B cell (primary cell): ENCODE measurements around the gene PDE6H. TPM values are rescaled to one million over a fixed set of nuclear protein-coding genes. Genes with fewer than 3 reads are reported as not detected.

Experiments used
- ATAC-seq: fragments of 200-7000 bp; cut with Tn5 transposase; one replicate; pipeline ENCODE4 v1.10.0; 2021; ENCODE audit warnings: low read depth, mild to moderate bottlenecking, moderate number of reproducible peaks, moderate library complexity
- CTCF ChIA-PET: fragments of 350-600 bp; sonication (Branson Sonifier 250); formaldehyde crosslinking; loops from one replicate; lab custom pipeline; 2021; ENCODE audit warnings: antibody characterized with exemption, inconsistent platforms; lab: Charles Lee
- POLR2A ChIA-PET: fragments of 350-600 bp; sonication (Branson Sonifier 250); formaldehyde crosslinking; loops from one replicate; lab custom pipeline; 2021; ENCODE audit warnings: antibody characterized with exemption; lab: Charles Lee
- DNase-seq: peaks from one replicate; pipeline ENCODE4 v3.0.0; 2013
- H2AFZ ChIP-seq: 2 replicates; pipeline ENCODE4 v1.6.1; 2012; ENCODE audit warnings: mild to moderate bottlenecking, low read depth, low read length; ENCODE audit not compliant: insufficient read depth, poor library complexity, severe bottlenecking
- H3K27ac ChIP-seq, 2 donors: 1 replicate in 1 of 2; 2 replicates in 1 of 2; pipeline ENCODE4 v1.5.1; 2012 to 2013; ENCODE audit warnings: low read length in 2 of 2, mild to moderate bottlenecking in 2 of 2, moderate library complexity in 1 of 2
- H3K27me3 ChIP-seq, 4 experiments: fragments of 200-600 bp in 1 of 4; sonication (generic) in 1 of 4; replicated peaks in 1 of 4; 1 replicate in 2 of 4; 2 replicates in 2 of 4; pipeline versions ENCODE4 v1.6.1 to v1.7.0; 2013 to 2016; ENCODE audit warnings: low read length in 3 of 4, mild to moderate bottlenecking in 2 of 4, mixed read lengths in 1 of 4, moderate library complexity in 1 of 4; ENCODE audit not compliant: insufficient read depth in 4 of 4, control insufficient read depth in 3 of 4; ENCODE audit errors: control extremely low read depth in 1 of 4
- H3K36me3 ChIP-seq, 2 experiments: replicated peaks in 1 of 2; 1 replicate in 1 of 2; 2 replicates in 1 of 2; pipeline versions ENCODE4 v1.6.1 to v1.7.1; 2013; ENCODE audit warnings: low read length in 1 of 2; ENCODE audit not compliant: insufficient read depth in 2 of 2, control insufficient read depth in 1 of 2; ENCODE audit errors: control extremely low read depth in 1 of 2, extremely low read depth in 1 of 2
- H3K4me1 ChIP-seq, 2 donors: fragments of 200-600 bp in 1 of 2; sonication (generic) in 1 of 2; 1 replicate in 1 of 2; 2 replicates in 1 of 2; pipeline versions ENCODE4 v1.5.1 to v1.6.1; 2013 to 2017; ENCODE audit warnings: low read length in 2 of 2; ENCODE audit not compliant: control insufficient read depth in 2 of 2, insufficient read depth in 2 of 2
- H3K4me2 ChIP-seq: replicated peaks from 2 replicates; pipeline ENCODE3; 2012; ENCODE audit warnings: mild to moderate bottlenecking, low read depth, low read length; ENCODE audit not compliant: poor library complexity, severe bottlenecking
- H3K4me3 ChIP-seq, 5 experiments: fragments of 200-600 bp in 1 of 5; sonication (generic) in 1 of 5; 1 replicate in 3 of 5; 2 replicates in 2 of 5; pipeline versions ENCODE4 v1.5.1 to v1.7.0; 2011 to 2016; ENCODE audit warnings: low read length in 4 of 5, mild to moderate bottlenecking in 4 of 5, low read depth in 2 of 5, control low read depth in 1 of 5, moderate library complexity in 1 of 5; ENCODE audit not compliant: insufficient read depth in 1 of 5; ENCODE audit errors: control extremely low read depth in 1 of 5, extremely low read depth in 1 of 5
- H3K79me2 ChIP-seq: fragments of 200-600 bp; sonication (generic); one replicate; pipeline ENCODE4 v1.6.0; 2016; ENCODE audit warnings: low read length; ENCODE audit not compliant: control insufficient read depth, insufficient read depth
- H3K9ac ChIP-seq: fragments of 200-600 bp; sonication (generic); 2 replicates; pipeline ENCODE4 v1.6.1; 2017; ENCODE audit warnings: mild to moderate bottlenecking, low read length, moderate library complexity
- H3K9me3 ChIP-seq, 3 donors: one replicate each; pipeline versions ENCODE4 v1.6.1 to v1.7.1; 2013; ENCODE audit warnings: low read length in 2 of 3; ENCODE audit not compliant: control insufficient read depth in 2 of 3, insufficient read depth in 1 of 3; ENCODE audit errors: control extremely low read depth in 1 of 3
- H4K20me1 ChIP-seq: 2 replicates; pipeline ENCODE4 v1.6.0; 2012; ENCODE audit warnings: mild to moderate bottlenecking, low read length; ENCODE audit not compliant: insufficient read depth, control insufficient read depth, poor library complexity, severe bottlenecking
- H3K27ac Mint-ChIP-seq: one replicate; pipeline ENCODE4 v1.8.0; 2021; ENCODE audit warnings: mixed read lengths
- H3K27me3 Mint-ChIP-seq: one replicate; pipeline ENCODE4 v1.8.0; 2021; ENCODE audit warnings: mixed read lengths
- H3K4me1 Mint-ChIP-seq: one replicate; pipeline ENCODE4 v1.8.0; 2021; ENCODE audit warnings: mixed read lengths
- H3K4me3 Mint-ChIP-seq: one replicate; pipeline ENCODE4 v1.8.0; 2021; ENCODE audit warnings: mixed read lengths
- H3K9me3 Mint-ChIP-seq: one replicate; pipeline ENCODE4 v1.8.0; 2022; ENCODE audit warnings: mixed read lengths; ENCODE audit not compliant: insufficient read depth
- CTCF ChIP-seq: fragments of 200-600 bp; IDR thresholded peaks from one replicate; pipeline ENCODE4 v1.8.0; 2022; ENCODE audit warnings: antibody characterized with exemption, mild to moderate bottlenecking
- EZH2 ChIP-seq: IDR thresholded peaks from 2 replicates; pipeline ENCODE4 v1.6.1; 2012; ENCODE audit warnings: borderline replicate concordance, low read depth, mild to moderate bottlenecking, moderate library complexity, low read length; ENCODE audit not compliant: insufficient read depth, poor library complexity, severe bottlenecking
- WGBS: methylation state at CpG from one replicate; pipeline ENCODE4 v1.1.5; 2013; ENCODE audit warnings: missing lambda C conversion rate; ENCODE audit not compliant: insufficient coverage; 5-methylcytosine and 5-hydroxymethylcytosine counted together
- intact Hi-C: fragments of 100-400 bp; cut with micrococcal nuclease; formaldehyde crosslinking; loops from one replicate; pipeline ENCODE4 v1.10.0; 2022
- polyA plus RNA-seq: library from polyadenylated mRNA; depleted of rRNA; stranded (reverse); fragments of >200 nt; gene quantifications from 2 replicates; pipeline ENCODE4 v1.2.3, GENCODE V29; 2012
- total RNA-seq, 2 donors: library from RNA; stranded (reverse); fragments of 120-200 nt in 1 of 2; gene quantifications; 1 replicate in 1 of 2; 2 replicates in 1 of 2; pipeline versions ENCODE4 v1.2.3 to v1.2.4, GENCODE V29; 2013 to 2022

The PDE6H gene
- total and polyA plus RNA-seq, 2 donors (not counting 1 experiment from before 2014, with no cell fraction given), result not detected

GRCh38 chr12:14946162-14946561, 26.7 kb upstream of the PDE6H start:
- Histone ChIP-seq H3K4me3 (no peak overlapping the region), H3K4me2 (no peak overlapping the region)

DNA sequence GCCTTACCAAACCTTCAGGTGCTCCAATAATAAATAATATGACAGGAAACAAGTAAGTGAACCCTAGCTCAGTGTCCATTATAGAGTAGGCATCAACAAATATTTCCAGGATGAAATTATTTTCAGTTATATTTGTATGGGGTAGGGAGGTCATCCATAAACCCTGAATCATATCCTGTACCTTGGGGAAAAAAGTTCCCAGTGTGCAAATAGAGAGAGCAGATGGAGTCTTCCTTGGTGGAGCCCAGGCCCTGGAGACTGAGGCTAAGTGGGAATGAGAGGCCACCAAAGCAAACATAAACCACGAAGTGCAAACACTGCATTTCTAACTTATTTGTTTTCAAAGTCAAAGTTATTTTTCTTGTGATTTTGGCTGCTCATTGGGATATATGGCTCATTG, 26.0 kb upstream of the PDE6H start:
- H3K27ac ChIP-seq, result peak overlapping the region; percentile 9 to 94
- H3K4me1 ChIP-seq, result peaks cover 43 to 52% of the 10 kb centered on the region in 2 donors
- H3K36me3 ChIP-seq, result peaks cover 12 to 95% of the 10 kb centered on the region in 2 experiments
- Mint-ChIP-seq H3K9me3 (no peaks in the 10 kb centered on the region), H3K27me3 (no peaks in the 10 kb centered on the region), H3K4me1 (peaks cover 55% of the 10 kb centered on the region), H3K4me3 (no peak overlapping the region), H3K27ac (peak overlapping the region; percentile 70)
- H4K20me1 ChIP-seq, result peaks cover 56% of the 10 kb centered on the region
- H2AFZ ChIP-seq, result no peak overlapping the region
- H3K9me3 ChIP-seq, result no peaks in the 10 kb centered on the region
- no peaks in the 10 kb centered on the region for H3K27me3 ChIP-seq
- TF ChIP-seq EZH2, result no peak
- no peak for TF ChIP-seq CTCF
- DNase-seq (no peak), ATAC-seq (no peak)
- no peak overlapping the region for H3K9ac ChIP-seq
- H3K4me3 ChIP-seq, result no peak overlapping the region
- H3K79me2 ChIP-seq, result peaks cover 73% of the 10 kb centered on the region
- no CpG with 5 or more reads among the region's 1 CpG for WGBS
- intact Hi-C loops, result loop anchor here (5.0 kb wide), 1 partner anchor 100 kb away; no protein-coding TSS in a partner anchor
- ChIA-PET POLR2A (no interaction called here), CTCF (no interaction called here)
- no peak overlapping the region for H3K4me2 ChIP-seq

More at GRCh38 chr12:14946162-14946561, 26.7 kb upstream of the PDE6H start:
- CTCF ChIA-PET, result interaction anchor here (0.8 to 1.3 kb wide), 2 partner anchors 13 to 98 kb away, joined by 4 read pairs; no protein-coding TSS in a partner anchor
- ATAC-seq (no peak), DNase-seq (no peak)
- Histone ChIP-seq H3K4me1 (peaks cover 36 to 45% of the 10 kb centered on the region in 2 donors), H3K9ac (no peak overlapping the region), H4K20me1 (peaks cover 49% of the 10 kb centered on the region), H3K27me3 (no peaks in the 10 kb centered on the region), H3K36me3 (peaks cover 12 to 95% of the 10 kb centered on the region in 2 experiments), H3K27ac (peak overlapping the region in 1 of 2 donors; percentile 94), H2AFZ (no peak overlapping the region), H3K79me2 (peaks cover 66% of the 10 kb centered on the region), H3K9me3 (no peaks in the 10 kb centered on the region)
- H3K4me3 Mint-ChIP-seq, result no peak overlapping the region
- H3K9me3 Mint-ChIP-seq, result no peaks in the 10 kb centered on the region
- H3K27ac Mint-ChIP-seq, result peak overlapping the region; percentile 79
- POLR2A ChIA-PET, result no interaction called here
- H3K27me3 Mint-ChIP-seq, result no peaks in the 10 kb centered on the region
- H3K4me1 Mint-ChIP-seq, result peaks cover 48% of the 10 kb centered on the region
- intact Hi-C loops, result loop anchor here (5.0 kb wide), 1 partner anchor 99 kb away; no protein-coding TSS in a partner anchor
- TF ChIP-seq EZH2 (no peak), CTCF (no peak)
- WGBS, result 88% methylated on average over 2 of the region's 2 CpGs
